Mucosa of descending colon (tissue), 3 donors: Measurements from ENCODE around the gene BCOR. TPM values are rescaled to one million over a fixed set of nuclear protein-coding genes. Genes with fewer than 3 reads are reported as not detected.

Source experiments
- ATAC-seq: fragments of 200-7000 bp; cut with Tn5 transposase; one replicate; pipeline ENCODE4 v1.9.1; 2020; ENCODE audit warnings: mild to moderate bottlenecking, moderate library complexity
- DNase-seq, 3 donors: peaks; one replicate each; pipeline ENCODE4 v3.0.0-alpha.2; 2020
- H3K36me3 ChIP-seq: fragments of 200-600 bp; one replicate; pipeline ENCODE4 v1.8.0; 2021; ENCODE audit warnings: low read depth, mild to moderate bottlenecking
- H3K4me1 ChIP-seq: fragments of 200-600 bp; one replicate; pipeline ENCODE4 v1.8.0; 2021; ENCODE audit warnings: low read depth, mild to moderate bottlenecking
- H3K4me3 ChIP-seq: fragments of 200-600 bp; one replicate; pipeline ENCODE4 v1.8.0; 2021; ENCODE audit warnings: mild to moderate bottlenecking
- H3K9me3 ChIP-seq: fragments of 200-600 bp; one replicate; pipeline ENCODE4 v1.8.0; 2021; ENCODE audit warnings: mild to moderate bottlenecking
- CTCF ChIP-seq: fragments of 200-600 bp; IDR thresholded peaks from one replicate; pipeline ENCODE4 v1.8.0; 2022; ENCODE audit warnings: antibody characterized with exemption, mild to moderate bottlenecking
- intact Hi-C, 2 donors: fragments of 100-400 bp; cut with DNase I in 1 of 2; cut with micrococcal nuclease in 1 of 2; formaldehyde crosslinking; loops; one replicate each; pipeline versions ENCODE4 v1.11.0 to v1.11.1; 2022; cut with DNase I, micrococcal nuclease
- total RNA-seq, 3 donors: library from RNA; stranded (reverse); fragmentation: NEBNext Ultra II Directional in 2 of 3; extraction: Animal tissue kit (Norgen Biotek cat#: 25700) in 2 of 3; gene quantifications; one replicate each; pipeline versions ENCODE4 v1.2.1 to v1.2.4, GENCODE V29; 2021 to 2023
- donor health status: DM: no; HTN: no; CAD: no; lungs with moderate emphysema.
- donor health status: DM: no; HTN: no; CAD: no.
- donor health status: DM: no; HTN: yes; CAD: no.

BCOR gene
- total RNA-seq, 3 donors from 2014 or later: 18.7 to 26.3 (median 23.6) TPM

DNA sequence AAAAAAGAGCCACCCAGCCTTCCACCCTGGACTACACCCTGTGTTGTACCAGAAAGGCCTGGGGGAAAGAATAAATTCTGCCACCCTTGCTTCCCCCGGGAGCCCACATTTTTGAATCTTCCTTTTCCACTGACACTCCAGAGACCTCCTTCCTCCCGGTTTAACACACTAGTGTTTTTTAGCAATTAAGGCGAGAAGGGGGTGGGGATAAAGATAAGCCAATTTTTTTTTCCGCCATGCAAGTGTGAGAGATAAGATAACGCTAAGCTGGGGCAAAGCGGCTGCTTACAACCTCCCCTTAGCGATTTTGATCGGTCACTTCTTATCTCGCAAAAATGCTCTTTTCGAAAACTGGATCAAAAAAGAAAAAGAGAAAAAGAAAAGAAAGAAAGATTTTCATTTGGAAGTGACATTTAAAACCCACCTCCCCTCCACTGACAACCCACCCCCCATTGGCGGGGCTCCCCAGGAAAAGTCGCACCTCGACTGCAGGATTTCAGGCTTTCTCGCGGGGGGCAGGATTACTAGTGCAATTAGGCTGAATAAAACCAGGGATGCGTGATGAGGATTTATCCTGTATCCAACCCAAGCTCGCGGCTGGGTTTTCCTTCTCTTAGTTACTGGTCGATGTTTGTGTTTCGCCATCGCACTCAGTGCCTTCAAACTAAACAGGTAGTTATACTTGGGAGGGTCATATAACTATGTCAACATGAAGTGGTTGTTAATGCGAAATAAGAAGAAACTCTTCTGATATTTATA, 6.0 kb upstream of the BCOR start:
- ATAC-seq (no peak), DNase-seq (no peak)
- Histone ChIP-seq H3K4me3 (no peak overlapping the region), H3K36me3 (no peaks in the 10 kb centered on the region), H3K9me3 (no peaks in the 10 kb centered on the region), H3K4me1 (peaks cover 21% of the 10 kb centered on the region)
- TF ChIP-seq CTCF: no peak
- intact Hi-C loops: no loop called here

DNA sequence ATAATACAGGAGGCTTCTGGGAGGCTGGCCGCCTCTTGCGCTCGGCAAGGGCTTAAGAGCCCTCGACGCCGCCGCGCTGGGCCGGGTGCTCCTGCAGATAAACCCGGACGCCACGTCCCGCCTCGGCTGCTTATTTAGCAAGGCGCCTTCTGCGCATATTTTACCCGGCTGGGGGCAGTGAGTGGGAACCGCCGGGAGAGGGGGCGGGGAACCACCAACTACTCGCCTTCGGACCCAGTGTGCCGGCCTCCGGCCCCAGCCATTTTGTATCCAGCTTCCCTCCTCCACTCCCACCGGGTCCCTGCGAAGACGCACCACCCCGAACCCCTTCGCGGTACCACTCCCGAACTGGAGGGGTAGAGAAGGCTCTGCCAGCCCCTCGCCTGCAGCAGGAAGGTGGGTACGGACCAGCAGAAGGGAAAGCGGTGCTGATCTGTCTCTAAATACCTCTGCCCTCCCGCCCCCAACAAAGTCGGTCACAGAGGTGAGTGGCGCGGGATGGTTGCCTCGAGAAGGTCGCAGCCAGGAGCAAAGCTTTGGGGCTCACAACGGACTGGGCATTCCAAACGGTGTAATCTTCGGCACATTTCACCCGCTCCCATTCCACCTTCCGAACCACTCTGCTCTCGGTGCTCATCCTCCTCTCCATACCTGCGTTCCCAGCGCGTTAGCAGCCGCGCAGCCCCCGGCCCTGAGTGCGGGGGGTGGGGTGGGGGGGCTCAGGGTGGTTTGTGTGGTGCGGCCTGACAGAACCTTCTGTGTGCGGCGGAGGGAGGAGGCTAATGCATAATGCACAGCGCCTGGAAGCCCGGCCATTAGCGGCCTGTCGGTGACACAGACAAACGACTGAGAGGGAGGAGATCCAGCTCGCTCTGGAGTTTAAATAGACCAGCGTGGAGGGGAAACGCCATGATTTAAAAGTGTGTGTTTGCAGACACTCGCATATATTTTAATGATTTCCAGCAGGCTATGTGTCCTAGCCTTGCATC, 4.9 kb upstream of the BCOR start:
- ATAC-seq (no peak), DNase-seq (no peak)
- no peaks in the 10 kb centered on the region for H3K36me3 ChIP-seq
- H3K4me1 ChIP-seq: peaks cover 14% of the 10 kb centered on the region
- TF ChIP-seq CTCF: no peak
- H3K4me3 ChIP-seq: no peak overlapping the region
- intact Hi-C loops: no loop called here
- no peaks in the 10 kb centered on the region for H3K9me3 ChIP-seq

DNA sequence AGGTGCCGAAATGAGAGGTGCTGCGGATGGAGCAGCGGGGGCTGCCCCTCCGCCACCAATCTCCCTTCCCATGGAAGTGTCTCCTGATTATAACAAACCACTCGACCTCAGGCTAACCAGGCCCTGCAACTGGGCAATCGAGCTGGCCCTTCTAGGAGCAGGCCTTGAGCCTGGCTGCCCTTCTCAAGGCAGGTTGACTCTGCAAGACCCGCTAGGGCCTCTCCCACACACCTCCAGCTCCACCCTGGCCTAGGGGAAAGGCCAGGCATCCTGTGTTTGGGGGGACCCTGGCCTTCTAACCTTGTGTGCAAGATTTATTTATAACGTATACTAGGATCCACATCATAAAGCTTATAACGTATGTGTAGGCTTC, 3.7 kb upstream of the BCOR start:
- DNase-seq (no peak), ATAC-seq (no peak)
- intact Hi-C loops: no loop called here
- Histone ChIP-seq H3K9me3 (no peaks in the 10 kb centered on the region), H3K4me3 (no peak overlapping the region), H3K4me1 (peaks cover 10% of the 10 kb centered on the region), H3K36me3 (no peaks in the 10 kb centered on the region)
- no peak for TF ChIP-seq CTCF

- Histone ChIP-seq H3K9me3 (no peaks in the 10 kb centered on the region), H3K4me1 (peaks cover 10% of the 10 kb centered on the region), H3K4me3 (no peak overlapping the region), H3K36me3 (no peaks in the 10 kb centered on the region)
- ATAC-seq (no peak), DNase-seq (no peak)
- no peak for TF ChIP-seq CTCF
- intact Hi-C loops: no loop called here
Measured at GRCh38 chrX:40100537-40101429, 3.0 kb upstream of the BCOR start.

- intact Hi-C loops: no loop called here
- TF ChIP-seq CTCF: no peak
- H3K4me1 ChIP-seq: peaks cover 10% of the 10 kb centered on the region
- H3K9me3 ChIP-seq: no peaks in the 10 kb centered on the region
- H3K36me3 ChIP-seq: no peaks in the 10 kb centered on the region
- H3K4me3 ChIP-seq: no peak overlapping the region
- DNase-seq (peak in 1 of 3 donors; percentile 59), ATAC-seq (no peak)
Measured at GRCh38 chrX:40100141-40100536, 2.4 kb upstream of the BCOR start.
